ENCODE results near the gene TUBD1.
"Not testable (repeated sequence)": the region's sequence is repeated elsewhere in the genome, so short reads cannot be mapped to it uniquely, and the experiment has no call there.

The TUBD1 gene

DNA sequence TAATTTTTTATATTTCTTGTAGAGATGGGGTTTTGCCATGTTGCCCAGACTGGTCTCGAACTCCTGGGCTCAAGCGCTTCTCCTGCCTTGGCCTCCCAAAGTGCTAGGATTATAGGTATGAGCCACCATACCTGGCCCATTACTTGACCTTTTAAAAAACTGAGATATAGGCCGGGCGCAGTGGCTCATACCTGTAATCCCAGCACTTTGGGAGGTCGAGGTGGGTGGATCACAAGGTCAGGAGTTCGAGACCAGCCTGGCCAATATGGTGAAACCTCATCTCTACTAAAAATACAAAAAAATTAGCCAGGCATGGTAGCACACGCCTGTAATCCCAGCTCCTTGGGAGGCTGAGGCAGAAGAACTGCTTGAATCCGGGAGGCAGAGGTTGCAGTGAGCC, 19.3 kb downstream of the TUBD1 start:
- not testable (repeated sequence) for DNase-seq

DNA sequence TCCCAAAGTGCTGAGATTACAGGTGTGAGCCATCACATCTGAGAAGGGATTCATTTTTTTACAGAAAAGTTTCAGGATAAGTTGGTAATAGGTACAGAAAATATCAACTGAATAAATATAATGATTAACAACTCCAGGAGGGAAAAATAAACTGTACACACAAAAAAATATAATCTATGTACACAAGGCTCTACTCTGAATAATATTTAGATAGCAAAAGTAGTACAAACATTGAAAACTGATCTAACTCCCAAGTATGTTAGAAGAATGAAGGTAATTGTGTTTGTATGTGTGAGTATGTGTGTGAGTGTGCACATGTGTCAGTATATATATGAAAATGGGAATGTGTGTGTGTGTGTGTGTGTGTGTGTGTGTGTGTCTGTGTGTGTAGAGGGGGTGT, 20.4 kb downstream of the TUBD1 start:
- no peak for DNase-seq

DNA sequence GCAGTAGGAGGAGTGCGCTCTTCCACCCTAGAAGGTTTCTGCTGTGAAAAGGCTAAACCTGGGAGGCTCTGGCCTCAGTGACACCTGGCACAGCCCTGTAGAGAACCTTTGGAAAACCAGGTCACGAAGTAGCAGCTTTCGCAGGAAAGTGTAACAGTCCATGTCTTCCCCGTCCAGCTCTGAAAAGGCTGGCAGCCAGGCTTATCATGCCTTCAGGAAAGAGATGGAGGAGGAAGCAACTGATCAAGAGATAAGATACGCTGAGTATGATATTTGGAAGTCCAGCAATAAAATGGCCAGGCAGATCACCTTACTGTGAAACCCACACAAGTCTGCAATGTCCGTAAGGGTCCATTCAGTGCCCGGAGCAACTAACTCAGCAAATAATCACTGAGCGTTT, 22.3 kb downstream of the TUBD1 start:
- no peak for DNase-seq

DNA sequence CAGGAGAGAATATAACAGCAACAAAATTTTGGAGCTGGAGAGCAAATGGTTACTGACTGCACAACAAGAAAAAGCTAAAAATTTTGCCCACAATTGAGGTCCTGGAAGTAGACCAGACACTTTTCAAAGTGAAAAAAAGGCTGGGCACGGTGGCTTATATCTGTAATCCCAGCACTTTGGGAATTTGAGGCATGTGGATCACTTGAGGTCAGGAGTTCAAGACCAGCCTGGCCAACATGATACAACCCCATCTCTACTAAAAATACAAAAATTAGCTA, 22.9 kb downstream of the TUBD1 start:
- DNase-seq = no peak

DNA sequence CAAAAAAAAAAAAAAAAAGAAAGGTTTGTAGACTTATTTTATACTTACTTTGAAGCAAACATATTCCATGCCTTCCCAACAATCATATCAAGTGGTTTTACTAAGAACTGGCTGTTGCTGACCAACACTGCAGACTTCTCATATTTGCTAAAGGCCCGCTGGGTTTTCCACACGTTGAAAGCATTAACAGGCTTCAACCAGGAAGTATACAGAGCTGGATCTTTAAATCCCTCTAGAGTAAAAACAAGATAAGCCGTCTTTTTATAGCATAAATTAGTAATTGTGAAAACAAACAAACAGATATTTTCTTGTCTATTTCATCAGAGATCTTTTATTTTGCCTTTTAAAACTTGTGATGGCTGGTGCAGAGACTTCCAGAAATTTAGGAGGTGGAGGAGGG, 29.1 kb downstream of the TUBD1 start:
- no peak for DNase-seq

DNA sequence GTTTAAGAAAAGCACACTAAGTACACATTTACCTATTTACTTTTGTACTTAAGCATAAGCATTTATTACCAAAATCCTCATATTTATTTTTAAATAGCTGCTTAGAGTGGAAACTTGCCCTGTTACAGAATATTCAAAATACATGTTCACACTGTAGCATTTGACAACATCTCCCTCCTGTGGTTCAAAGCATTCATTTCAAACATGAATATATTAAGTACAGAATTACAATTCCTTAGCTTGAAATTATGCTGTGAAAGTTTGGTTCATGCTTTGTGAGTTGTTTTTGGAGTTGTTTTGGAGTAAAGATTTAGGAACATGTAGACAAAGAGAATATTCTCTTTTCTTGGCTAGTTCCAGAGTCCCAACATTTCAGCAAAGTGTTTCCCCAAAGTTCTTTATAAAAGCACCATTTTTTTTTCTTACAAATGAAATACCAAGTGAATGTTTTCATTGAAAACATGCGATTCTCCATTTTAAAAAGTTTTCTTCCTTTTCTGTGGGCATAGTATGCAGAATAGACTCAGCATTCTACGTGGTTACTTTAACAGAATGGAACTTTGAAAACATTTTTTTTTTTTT, 33.2 kb downstream of the TUBD1 start:
- DNase-seq = no peak

DNA sequence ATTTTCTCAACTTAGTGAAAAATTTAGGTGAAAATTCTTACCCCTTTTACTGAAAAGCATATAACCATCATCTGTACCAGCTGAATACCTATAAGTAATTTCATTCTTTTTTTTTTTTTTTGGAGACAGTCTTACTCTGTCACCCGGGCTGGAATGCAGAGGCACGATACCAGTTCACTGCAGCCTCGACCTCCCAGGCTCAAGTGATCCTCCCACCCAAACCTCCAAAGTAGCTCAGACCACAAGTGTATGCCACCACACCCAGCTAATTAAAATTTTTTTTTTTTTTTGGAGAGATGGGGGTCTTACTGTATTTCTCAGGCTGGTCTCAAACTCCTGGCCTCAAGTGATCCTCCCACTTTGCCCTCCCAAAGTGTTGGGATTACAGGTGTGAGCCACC, 33.8 kb downstream of the TUBD1 start:
- no peak for DNase-seq

DNA sequence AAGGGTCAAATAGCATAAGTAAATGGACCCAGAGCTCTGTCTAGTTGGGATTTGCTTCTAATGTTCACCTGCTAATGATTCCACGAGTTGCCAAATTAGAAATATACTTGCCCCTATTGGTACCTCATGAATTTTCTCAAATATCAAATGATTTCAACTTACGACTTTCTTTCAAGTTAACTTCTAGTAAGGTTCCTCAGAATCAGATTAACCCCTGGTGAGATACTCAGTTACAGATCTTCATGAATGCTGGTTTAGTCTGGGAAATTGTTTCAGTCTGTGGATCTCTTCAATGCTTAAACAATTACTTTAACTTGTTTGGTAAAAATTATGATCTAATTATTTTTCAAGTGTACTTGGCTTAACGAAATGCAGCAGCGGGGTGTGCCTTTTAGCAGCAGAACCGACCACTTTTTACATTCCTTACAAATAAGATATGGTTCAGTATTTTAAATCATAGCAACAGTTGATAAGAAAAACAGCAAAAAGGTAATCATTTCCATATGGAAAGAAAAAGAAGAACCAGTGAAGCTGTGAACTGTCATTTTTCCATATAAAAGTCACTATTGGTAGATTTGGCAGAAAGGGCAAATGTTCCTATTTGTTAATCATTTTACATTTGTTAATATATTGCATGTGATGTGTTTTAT, 34.5 kb downstream of the TUBD1 start:
- no peak for DNase-seq

DNA sequence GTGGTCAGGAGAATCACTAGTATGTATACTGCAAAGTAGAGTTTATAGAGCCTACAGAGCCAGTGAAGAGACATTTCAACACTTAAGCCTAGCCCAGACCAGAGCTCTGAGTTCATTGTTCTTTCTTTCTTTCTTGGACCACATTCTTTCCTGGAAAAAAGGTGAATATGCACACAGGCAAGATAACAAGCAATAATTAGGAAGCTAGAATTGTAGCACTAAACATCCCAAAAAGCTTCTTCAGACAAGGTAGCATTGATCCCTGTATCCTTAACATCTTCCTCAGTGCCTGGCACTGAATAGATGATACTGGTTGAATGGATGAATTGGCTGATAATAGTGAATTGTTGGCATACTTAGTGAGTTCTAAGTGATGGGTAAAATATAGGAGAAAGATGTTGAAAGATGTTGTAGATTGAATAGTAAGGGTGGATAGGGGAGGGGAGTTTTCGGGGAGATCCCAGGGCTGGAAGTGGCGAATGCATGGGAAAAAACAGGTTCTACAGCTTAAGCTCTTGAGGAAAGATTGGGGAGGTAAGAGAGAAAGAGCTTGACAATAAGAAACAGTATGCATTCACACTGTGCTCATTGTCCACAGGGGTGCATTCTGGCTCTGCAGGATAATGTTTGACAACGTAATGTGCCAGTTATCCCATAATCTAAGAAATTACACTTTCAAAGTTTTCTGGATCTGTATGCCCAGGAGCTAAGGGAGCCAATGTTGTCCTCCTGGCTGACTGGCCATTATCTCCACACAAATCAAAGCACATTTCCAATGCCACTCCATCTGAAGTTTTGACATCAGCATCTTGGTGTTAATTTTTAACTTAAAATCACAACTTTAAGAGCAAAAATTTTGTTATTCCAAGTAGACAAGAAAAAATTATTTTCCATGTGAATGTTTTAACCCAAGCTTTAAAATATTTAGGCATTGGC, 35.6 kb downstream of the TUBD1 start:
- DNase-seq = no peak

DNA sequence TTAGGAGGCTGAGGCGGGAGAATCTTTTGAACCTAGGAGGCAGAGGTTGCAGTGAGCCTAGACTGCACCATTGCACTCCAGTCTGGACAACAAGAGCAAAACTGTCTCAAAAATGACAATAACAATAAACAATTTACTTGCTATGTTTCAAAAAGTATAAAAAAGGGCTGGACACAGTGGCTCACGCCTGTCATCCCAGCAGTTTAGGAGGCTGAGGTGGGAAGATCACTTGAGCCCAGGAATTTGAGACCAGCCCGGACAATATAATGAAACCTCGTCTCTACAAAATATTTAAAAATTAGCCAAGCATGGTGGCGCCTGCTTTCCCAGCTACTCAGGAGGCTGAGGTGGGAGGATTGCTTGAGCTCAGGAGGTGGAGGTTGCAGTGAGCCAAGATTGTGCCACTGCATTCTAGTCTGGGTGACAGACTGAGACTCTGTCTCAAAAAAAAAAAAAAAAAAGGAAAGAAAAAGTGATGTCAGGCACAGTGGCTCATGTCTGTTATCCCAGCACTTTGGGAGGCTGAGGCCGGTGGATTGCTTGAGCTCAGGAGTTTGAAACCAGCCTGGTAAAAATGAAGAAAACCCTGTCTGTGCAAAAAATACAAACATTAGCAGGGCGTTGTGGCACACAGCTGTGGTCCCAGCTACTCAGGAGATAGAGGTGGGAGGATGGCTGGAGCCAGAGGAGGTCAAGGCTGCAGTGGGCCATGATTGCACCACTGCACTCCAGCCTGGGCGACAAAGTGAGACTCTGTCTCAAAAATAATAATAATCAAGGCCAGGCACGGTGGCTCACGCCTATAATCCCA, 38.6 kb downstream of the TUBD1 start:
- DNase-seq = not testable (repeated sequence)

DNA sequence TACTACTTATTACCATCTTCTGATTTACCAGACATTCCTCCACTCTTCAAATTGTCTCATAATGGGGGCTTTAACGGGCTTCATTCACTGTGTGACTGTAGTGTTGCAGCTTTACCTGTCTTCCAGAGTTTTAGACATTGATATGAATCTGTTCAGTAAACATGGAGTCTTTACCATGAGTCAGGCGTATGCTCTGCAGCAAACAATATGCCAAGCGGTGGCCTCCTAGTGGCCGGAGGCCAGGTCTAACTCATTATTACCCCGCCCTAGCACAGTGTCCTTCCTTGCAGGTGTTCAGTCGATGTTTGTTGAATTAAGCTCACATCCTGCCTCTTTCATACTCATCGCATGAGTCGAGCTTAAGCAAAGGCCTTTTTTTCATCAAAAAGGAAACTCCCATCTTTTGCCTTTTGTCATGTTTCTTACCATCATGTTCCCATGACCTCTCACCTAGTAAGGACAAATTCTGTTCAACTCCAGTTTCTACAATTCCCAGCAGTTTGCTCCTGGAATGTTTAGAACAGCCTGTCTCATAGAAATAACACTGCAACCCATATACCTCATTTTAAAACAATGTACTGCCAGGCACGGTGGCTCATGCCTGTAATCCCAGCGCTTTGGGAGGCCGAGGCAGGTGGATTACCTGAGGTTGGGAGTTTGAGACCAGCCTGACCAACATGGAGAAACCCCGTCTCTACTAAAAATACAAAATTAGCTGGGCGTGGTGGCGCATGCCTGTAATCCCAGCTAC, 39.4 kb downstream of the TUBD1 start:
- DNase-seq = peak; percentile 14

DNA sequence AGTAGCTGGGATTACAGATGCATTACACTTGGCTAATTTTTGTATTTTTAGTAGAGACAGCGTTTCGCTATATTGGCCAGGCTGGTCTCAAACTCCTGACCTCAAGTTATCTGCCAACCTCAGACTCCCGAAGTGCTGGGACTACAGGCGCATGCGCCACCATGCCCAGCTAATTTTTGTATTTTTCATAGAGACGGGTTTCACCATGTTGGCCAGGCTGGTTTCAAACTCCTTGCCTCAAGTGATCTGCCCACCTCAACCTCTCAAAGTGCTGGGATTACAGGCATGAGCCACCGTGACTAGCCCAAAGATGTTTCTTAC, 39.9 kb downstream of the TUBD1 start:
- not testable (repeated sequence) for DNase-seq

DNA sequence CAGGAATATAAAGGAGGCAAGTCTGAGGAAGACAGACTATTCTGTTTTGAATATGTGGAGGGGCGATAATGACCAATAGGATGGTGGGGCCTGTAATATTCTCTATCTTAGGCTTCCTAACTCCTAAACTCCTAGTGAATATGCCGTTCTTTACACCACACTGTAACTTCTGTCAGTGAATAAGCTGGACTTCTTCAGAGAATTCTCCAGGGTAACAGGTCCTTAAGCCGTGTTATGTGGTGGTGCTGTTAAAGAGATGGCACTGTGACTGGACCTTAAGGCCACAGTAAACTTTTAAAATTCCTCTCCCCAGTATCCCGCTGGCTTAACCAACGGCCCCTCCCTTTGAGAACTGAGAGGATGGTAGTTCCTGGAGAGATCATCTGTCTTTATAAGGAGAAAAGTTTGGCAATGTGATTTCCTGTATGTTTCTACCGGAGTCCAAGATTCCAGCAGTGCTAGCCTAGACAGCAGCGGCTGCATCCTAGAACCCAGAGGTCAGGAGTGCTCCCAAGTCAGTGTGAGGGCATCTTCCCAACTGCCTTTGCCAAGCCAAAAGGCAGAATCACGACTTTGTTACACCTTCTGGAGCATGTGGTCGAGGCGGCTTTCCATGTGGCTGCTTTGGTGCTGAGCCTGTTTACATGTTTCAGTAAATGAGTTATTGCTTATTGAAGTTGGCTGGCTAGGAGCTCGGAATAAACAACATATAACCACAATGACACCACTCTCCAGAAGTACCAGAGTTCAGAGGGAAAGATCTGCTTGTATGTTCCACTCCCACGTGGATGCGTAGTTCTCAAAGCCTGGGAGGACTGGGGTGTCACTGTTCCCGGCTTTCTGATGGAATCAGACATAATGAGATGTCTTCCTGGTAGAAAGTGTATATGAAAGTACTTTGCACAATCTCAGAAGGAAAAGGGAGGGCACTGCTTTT, 41.0 kb downstream of the TUBD1 start:
- no peak for DNase-seq

DNA sequence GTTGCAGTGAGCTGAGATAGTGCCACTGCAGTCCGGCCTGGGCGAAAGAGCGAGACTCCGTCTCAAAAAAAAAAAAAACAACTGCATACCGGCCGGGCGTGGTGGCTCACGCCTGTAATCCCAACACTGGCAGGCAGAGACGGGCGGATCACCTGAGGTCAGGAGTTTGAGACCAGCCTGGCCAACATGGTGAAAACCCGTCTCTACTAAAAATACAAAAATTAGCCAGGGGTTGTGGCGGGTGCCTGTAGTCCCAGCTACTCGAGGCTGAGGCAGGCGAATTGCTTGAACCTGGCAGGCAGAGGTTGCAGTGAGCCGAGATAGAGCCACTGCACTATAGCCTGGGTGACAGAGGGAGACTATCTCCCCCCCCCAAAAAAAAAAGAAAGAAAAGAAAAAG, 42.4 kb downstream of the TUBD1 start:
- DNase-seq = not testable (repeated sequence)

DNA sequence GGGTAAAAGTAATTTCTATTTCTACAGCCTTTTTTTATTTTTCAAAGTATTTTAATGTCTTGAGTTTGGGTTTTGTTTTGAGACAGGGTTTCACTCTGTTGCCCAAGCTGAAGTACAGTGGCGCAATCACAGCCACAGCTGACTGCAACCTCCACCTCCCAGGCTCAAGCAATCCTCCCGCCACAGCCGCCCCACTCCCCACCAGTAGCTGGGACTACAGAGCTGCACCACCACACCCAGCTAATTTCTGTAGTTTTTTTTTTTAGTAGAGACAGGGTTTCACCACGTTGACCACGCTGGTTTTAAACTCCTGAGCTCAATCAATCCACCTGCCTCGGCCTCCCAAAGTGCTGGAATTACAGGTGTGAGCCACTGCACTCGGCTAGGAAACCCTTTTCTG, 44.0 kb downstream of the TUBD1 start:
- DNase-seq = peak; percentile 84

DNA sequence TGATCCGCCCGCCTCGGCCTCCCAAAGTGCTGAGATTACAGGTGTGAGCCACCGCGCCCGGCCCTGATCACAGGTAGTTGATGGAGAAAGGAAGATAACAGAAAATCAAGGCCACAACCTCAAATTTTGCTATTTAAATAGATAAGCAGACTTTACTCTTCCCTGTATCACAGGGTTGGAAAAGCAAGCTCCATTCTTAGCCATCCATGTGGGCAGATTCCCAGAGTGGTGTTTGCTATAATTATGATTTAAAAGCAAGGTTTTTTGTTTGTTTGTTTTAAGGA, 44.4 kb downstream of the TUBD1 start:
- DNase-seq = no peak

DNA sequence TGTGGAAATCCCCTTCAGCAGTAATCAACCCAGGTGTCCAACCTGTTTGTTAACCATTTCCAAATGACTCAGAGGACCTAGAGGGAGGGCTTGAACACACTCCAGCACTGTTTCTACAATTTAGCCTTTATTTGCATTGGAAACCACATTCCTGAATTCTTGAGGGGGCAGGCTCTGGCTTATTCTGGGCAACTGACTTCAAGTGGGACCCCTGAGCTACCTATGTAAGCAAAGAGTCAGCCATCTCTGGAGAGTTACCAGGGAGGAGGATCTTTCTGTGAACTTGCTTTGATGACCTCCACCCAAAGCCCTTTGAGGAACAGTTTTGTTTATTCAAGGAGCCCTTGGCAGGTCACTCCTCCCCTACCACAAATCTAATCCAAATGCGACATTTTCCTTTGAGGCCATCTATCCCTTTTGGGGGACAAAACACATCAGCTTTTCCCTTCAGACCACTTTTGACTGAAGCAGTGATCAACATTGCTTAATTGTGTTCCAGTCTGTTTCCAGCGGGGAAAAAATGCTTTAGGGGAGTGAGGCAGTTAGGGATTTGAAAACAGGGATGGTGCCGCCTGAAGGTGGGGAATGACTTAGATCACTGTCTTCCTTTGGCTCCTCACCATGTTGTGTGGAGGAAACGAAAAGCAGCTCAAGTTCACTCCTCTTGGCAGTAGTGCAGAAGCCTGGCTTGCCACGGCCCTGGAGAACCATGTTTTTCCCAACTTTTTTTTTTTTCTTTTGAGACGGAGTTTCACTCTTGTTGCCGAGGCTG, 46.2 kb downstream of the TUBD1 start:
- DNase-seq = no peak

DNA sequence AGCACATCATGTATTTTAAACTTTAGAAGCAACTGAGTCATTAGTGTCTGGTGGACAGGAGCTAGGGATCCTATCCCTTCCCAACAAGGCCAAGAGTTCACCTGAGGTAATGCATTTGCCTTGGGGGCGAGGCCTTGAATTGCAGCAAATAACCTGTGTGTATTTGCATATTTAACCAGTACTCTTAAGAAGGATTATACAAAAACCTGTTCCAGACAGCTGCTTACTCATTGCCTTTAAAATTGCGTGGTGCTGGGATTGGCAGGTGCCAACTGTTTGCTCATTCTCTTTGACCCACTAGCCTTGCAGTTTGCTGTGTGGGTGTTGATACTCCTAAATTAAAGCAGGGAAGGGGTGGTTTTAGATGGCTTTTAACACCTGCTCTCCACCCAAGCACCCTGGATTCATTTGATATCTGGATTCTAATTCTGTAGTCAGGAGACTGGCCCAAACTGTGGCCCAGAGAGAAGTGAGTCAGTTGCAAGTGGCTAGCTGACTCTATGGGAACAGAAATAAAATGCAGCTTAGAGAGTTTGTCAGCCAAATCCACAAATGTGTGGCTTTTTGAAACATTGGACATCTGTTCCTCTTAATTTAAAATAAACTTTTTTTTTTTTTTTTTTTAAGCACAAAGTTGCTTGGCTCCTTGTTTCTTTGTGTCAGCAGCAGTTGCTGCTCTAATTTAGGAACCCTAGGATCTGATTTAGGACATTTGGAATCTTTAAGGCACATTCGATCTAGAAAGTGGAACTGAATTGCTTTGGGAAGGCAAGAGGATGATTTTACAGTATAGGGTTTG, 46.9 kb downstream of the TUBD1 start:
- DNase-seq = peak; percentile 31

DNA sequence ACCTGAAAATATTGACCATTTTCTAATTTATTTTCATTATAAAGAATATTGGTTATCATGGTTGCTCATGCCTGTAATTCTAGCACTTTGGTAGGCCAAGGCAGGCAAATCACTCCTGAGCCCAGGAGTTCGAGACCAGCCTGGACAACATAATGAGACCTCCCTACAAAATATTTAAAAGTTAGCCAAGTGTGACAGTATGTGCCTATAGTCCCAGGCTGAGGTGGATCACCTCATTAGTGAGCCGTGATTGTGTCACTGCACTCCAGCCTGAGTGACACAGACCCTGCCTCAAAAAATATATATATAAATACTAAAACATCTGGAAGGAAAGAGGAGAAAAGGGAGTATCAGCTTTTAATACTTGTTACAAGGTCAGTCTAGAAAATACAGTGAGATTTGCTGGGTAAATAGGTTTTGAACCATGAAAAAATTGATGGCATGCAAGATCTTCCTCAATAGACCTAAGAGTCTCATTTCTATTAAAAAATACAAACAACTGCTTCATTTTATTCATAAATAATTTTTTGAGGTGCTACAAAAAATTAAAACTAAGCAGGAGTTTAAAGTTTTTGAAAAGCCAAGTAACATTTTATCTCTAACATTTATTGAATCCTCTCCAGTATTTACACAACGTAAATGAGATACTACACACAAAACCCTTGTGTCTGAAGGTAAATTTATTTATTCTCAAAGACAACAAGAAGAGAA, 47.7 kb downstream of the TUBD1 start:
- DNase-seq = no peak

Measured in NK-92 treated with Interleukin-12 subunit alpha and Interleukin-12 subunit beta, amount 100 ng/mL, for 24 hours (cell line).